Activated CD8-positive, alpha-beta memory T cell treated with anti-CD3 and anti-CD28 coated beads, Interleukin-2, amount 10 ng/mL, durations not matched to agents 7 days and 5 days (primary cell): ENCODE data around the gene TSPAN4. TPM values are rescaled to one million over a fixed set of nuclear protein-coding genes. Genes with fewer than 3 reads are reported as not detected.

ENCODE experiments used
- ATAC-seq: fragments of 150-1000 bp; cut with Tn5 transposase; one replicate; pipeline ENCODE4 v1.10.0; 2021; ENCODE audit warnings: moderate library complexity
- CTCF ChIA-PET: fragments of 350-600 bp; sonication (Branson Sonifier 250); formaldehyde crosslinking; loops from one replicate; lab custom pipeline; 2021; ENCODE audit warnings: antibody characterized with exemption; lab: Charles Lee
- DNase-seq: peaks from one replicate; pipeline ENCODE4 v3.0.0-alpha.2; 2020
- H3K27ac Mint-ChIP-seq: one replicate; pipeline ENCODE4 v1.8.0; 2021; ENCODE audit warnings: mild to moderate bottlenecking, mixed read lengths
- H3K27me3 Mint-ChIP-seq: one replicate; pipeline ENCODE4 v1.8.0; 2021; ENCODE audit warnings: mixed read lengths
- H3K36me3 Mint-ChIP-seq: one replicate; pipeline ENCODE4 v1.8.0; 2021; ENCODE audit warnings: mild to moderate bottlenecking, mixed read lengths
- H3K4me1 Mint-ChIP-seq: one replicate; pipeline ENCODE4 v1.8.0; 2021; ENCODE audit warnings: mixed read lengths
- H3K4me3 Mint-ChIP-seq: one replicate; pipeline ENCODE4 v1.8.0; 2021; ENCODE audit warnings: mild to moderate bottlenecking, moderate library complexity, mixed read lengths
- H3K9me3 Mint-ChIP-seq: one replicate; pipeline ENCODE4 v1.8.0; 2022; ENCODE audit warnings: low read depth, mixed read lengths
- total RNA-seq, 2 experiments: library from RNA; stranded (reverse); gene quantifications; one replicate each; pipeline ENCODE4 v1.2.3, GENCODE V29; 2021

Gene TSPAN4
- total RNA-seq, 2 experiments from 2014 or later = 7.8 to 17.8 TPM

GRCh38 chr11:845872-846495 is 3.3 kb downstream of the TSPAN4 start:
- H3K4me3 Mint-ChIP-seq = no peak overlapping the region
- no peaks in the 10 kb centered on the region for H3K9me3 Mint-ChIP-seq
- CTCF ChIA-PET = interaction anchor here (1.5 kb wide), 1 partner anchor 205 kb away, joined by 8 read pairs; no protein-coding TSS in a partner anchor
- H3K36me3 Mint-ChIP-seq = no peaks in the 10 kb centered on the region
- H3K4me1 Mint-ChIP-seq = peaks cover 19% of the 10 kb centered on the region
- ATAC-seq (no peak), DNase-seq (no peak)
- peaks cover 10% of the 10 kb centered on the region for H3K27me3 Mint-ChIP-seq
- H3K27ac Mint-ChIP-seq = no peak overlapping the region

- no peak for ATAC-seq
- no peaks in the 10 kb centered on the region for H3K36me3 Mint-ChIP-seq
- no peak overlapping the region for H3K4me3 Mint-ChIP-seq
- peaks cover 14% of the 10 kb centered on the region for H3K4me1 Mint-ChIP-seq
- CTCF ChIA-PET = interaction anchor here (1.0 to 2.7 kb wide), 5 partner anchors 9 to 728 kb away, joined by 3 to 13 read pairs (median 8); partner anchors contain the start of gene CD151
- no peaks in the 10 kb centered on the region for H3K9me3 Mint-ChIP-seq
- DNase-seq = no peak
- no peak overlapping the region for H3K27ac Mint-ChIP-seq
- peaks cover 13% of the 10 kb centered on the region for H3K27me3 Mint-ChIP-seq
These were observed 3.9 kb downstream of the TSPAN4 start for GRCh38 chr11:846496-847098.

GRCh38 chr11:847876-848275 is 5.2 kb downstream of the TSPAN4 start:
- no peak overlapping the region for H3K27ac Mint-ChIP-seq
- no peak overlapping the region for H3K4me3 Mint-ChIP-seq

GRCh38 chr11:848380-848931 is 5.8 kb downstream of the TSPAN4 start:
- peak; percentile 74 for DNase-seq
- CTCF ChIA-PET = interaction anchor here (0.7 to 2.7 kb wide), 17 partner anchors 8 to 726 kb away, joined by 3 to 41 read pairs (median 4); partner anchors contain the start of genes AP2A2, CD151 and CHID1
- Mint-ChIP-seq H3K9me3 (no peaks in the 10 kb centered on the region), H3K27ac (no peak overlapping the region), H3K4me1 (peaks cover 13% of the 10 kb centered on the region), H3K4me3 (no peak overlapping the region), H3K27me3 (peaks cover 13% of the 10 kb centered on the region), H3K36me3 (no peaks in the 10 kb centered on the region)
- peak; percentile 81 for ATAC-seq

More at GRCh38 chr11:847876-848275, 5.2 kb downstream of the TSPAN4 start:
- ATAC-seq (no peak), DNase-seq (no peak)
- CTCF ChIA-PET = interaction anchor here (0.7 to 2.7 kb wide), 16 partner anchors 7 to 727 kb away, joined by 3 to 41 read pairs (median 4); partner anchors contain the start of genes CD151 and CHID1
- Mint-ChIP-seq H3K36me3 (no peaks in the 10 kb centered on the region), H3K27me3 (peaks cover 13% of the 10 kb centered on the region), H3K9me3 (no peaks in the 10 kb centered on the region), H3K4me1 (peaks cover 14% of the 10 kb centered on the region)

- ATAC-seq (peak; percentile 16), DNase-seq (no peak)
- peaks cover 13% of the 10 kb centered on the region for H3K27me3 Mint-ChIP-seq
- CTCF ChIA-PET = interaction anchor here (0.7 to 2.7 kb wide), 13 partner anchors 14 to 725 kb away, joined by 3 to 41 read pairs (median 4); partner anchors contain the start of genes AP2A2 and CD151
- H3K4me1 Mint-ChIP-seq = peaks cover 5% of the 10 kb centered on the region
- H3K36me3 Mint-ChIP-seq = no peaks in the 10 kb centered on the region
- no peaks in the 10 kb centered on the region for H3K9me3 Mint-ChIP-seq
- no peak overlapping the region for H3K27ac Mint-ChIP-seq
- no peak overlapping the region for H3K4me3 Mint-ChIP-seq
These were observed 6.6 kb downstream of the TSPAN4 start for GRCh38 chr11:849104-849824.

GRCh38 chr11:849951-850774 is 7.5 kb downstream of the TSPAN4 start:
- H3K36me3 Mint-ChIP-seq = no peaks in the 10 kb centered on the region
- no peak overlapping the region for H3K27ac Mint-ChIP-seq
- no peaks in the 10 kb centered on the region for H3K9me3 Mint-ChIP-seq
- CTCF ChIA-PET = interaction anchor here (1.4 to 2.5 kb wide), 2 partner anchors 198 to 200 kb away, joined by 4 to 41 read pairs; no protein-coding TSS in a partner anchor
- peaks cover 13% of the 10 kb centered on the region for H3K27me3 Mint-ChIP-seq
- no peak overlapping the region for H3K4me3 Mint-ChIP-seq
- DNase-seq (no peak), ATAC-seq (peak; percentile 7)
- H3K4me1 Mint-ChIP-seq = peaks cover 5% of the 10 kb centered on the region

GRCh38 chr11:850775-851763 is 8.4 kb downstream of the TSPAN4 start:
- DNase-seq = no peak
- Mint-ChIP-seq H3K27me3 (peaks cover 13% of the 10 kb centered on the region), H3K36me3 (no peaks in the 10 kb centered on the region), H3K4me3 (no peak overlapping the region), H3K27ac (no peak overlapping the region), H3K4me1 (peaks cover 5% of the 10 kb centered on the region), H3K9me3 (no peaks in the 10 kb centered on the region)
- CTCF ChIA-PET = interaction anchor here (1.0 to 1.3 kb wide), 2 partner anchors 88 to 199 kb away, joined by 3 to 6 read pairs; no protein-coding TSS in a partner anchor
- no peak for ATAC-seq

GRCh38 chr11:852762-853161 is 10.1 kb downstream of the TSPAN4 start:
- no peaks in the 10 kb centered on the region for H3K36me3 Mint-ChIP-seq
- CTCF ChIA-PET = no interaction called here
- peaks cover 13% of the 10 kb centered on the region for H3K27me3 Mint-ChIP-seq
- H3K4me3 Mint-ChIP-seq = no peak overlapping the region
- no peak overlapping the region for H3K27ac Mint-ChIP-seq
- peaks cover 5% of the 10 kb centered on the region for H3K4me1 Mint-ChIP-seq
- no peak for DNase-seq
- ATAC-seq = no peak
- H3K9me3 Mint-ChIP-seq = no peaks in the 10 kb centered on the region

- peaks cover 8% of the 10 kb centered on the region for H3K27me3 Mint-ChIP-seq
- no peaks in the 10 kb centered on the region for H3K36me3 Mint-ChIP-seq
- CTCF ChIA-PET = no interaction called here
These were observed 11.2 kb downstream of the TSPAN4 start for GRCh38 chr11:853682-854448.

GRCh38 chr11:854601-855329 is 12.1 kb downstream of the TSPAN4 start:
- CTCF ChIA-PET = no interaction called here
- Mint-ChIP-seq H3K4me3 (no peak overlapping the region), H3K9me3 (no peaks in the 10 kb centered on the region), H3K36me3 (no peaks in the 10 kb centered on the region), H3K4me1 (no peaks in the 10 kb centered on the region), H3K27me3 (peaks cover 6% of the 10 kb centered on the region), H3K27ac (no peak overlapping the region)
- ATAC-seq (no peak), DNase-seq (no peak)

More at GRCh38 chr11:853682-854448, 11.2 kb downstream of the TSPAN4 start:
- DNase-seq (no peak), ATAC-seq (no peak)
- H3K4me1 Mint-ChIP-seq = no peaks in the 10 kb centered on the region
- H3K4me3 Mint-ChIP-seq = no peak overlapping the region
- H3K9me3 Mint-ChIP-seq = no peaks in the 10 kb centered on the region
- no peak overlapping the region for H3K27ac Mint-ChIP-seq

- ATAC-seq (no peak), DNase-seq (no peak)
- Mint-ChIP-seq H3K27ac (no peak overlapping the region), H3K4me1 (no peaks in the 10 kb centered on the region), H3K36me3 (no peaks in the 10 kb centered on the region), H3K4me3 (no peak overlapping the region), H3K27me3 (peaks cover 6% of the 10 kb centered on the region), H3K9me3 (no peaks in the 10 kb centered on the region)
- CTCF ChIA-PET = no interaction called here
These were observed 12.7 kb downstream of the TSPAN4 start for GRCh38 chr11:855330-855674.
